HS-27A (cell line): ENCODE data around the gene TSSK6.
A peak's percentile ranks its signal among the peaks of the same experiment; 100 is the strongest.

ENCODE experiments used
- DNase-seq: peaks from one replicate; pipeline ENCODE4 v3.0.0-alpha.2; 2012; ENCODE audit warnings: low read depth, missing footprints

TSSK6 gene

GRCh38 chr19:19505669-19506326, 9.6 kb downstream of the TSSK6 start:
- no peak for DNase-seq

DNA sequence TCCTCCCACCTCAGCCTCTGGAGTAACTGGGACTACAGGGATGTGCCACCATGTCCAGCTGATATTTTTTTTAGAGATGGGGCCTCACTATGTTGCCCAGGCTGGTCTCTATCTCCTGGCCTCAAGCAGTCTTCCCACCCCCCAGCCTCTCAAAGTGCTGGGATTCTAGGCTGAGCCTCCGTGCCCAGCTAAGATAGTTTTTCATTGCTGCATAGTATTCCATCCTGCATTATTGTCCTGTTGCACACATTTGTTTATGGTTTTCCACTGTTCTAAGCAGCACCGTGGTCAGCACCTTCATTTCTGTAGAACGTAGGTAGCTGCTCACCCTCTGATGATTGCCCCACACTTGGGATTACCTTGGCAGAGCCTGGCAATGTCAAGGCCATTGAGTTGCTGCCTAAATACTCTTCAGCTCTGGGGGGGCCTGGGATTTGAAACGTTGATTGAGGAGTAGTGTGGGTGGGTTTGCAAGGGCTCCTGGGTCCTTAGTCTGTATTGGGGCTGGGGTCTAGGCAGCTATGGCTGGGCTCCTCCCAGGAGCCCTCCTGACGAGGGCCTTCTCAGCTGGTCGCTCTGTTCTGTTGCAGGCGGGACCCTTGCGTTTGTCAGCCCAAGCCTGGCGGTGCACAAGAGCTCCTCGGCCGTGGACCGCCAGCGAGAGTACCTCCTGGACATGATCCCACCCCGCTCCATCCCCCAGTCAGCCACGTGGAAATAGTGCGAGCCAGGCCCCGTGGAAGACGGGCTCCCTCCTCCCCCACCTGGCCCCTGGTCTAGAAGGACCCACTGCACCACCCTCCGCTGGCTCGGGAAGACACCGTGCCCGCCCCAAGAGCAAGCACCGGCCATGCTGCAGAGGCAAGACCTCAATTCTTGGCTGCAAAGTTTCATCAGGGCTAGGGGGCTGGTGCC, 10.3 kb downstream of the TSSK6 start:
- no peak for DNase-seq

DNA sequence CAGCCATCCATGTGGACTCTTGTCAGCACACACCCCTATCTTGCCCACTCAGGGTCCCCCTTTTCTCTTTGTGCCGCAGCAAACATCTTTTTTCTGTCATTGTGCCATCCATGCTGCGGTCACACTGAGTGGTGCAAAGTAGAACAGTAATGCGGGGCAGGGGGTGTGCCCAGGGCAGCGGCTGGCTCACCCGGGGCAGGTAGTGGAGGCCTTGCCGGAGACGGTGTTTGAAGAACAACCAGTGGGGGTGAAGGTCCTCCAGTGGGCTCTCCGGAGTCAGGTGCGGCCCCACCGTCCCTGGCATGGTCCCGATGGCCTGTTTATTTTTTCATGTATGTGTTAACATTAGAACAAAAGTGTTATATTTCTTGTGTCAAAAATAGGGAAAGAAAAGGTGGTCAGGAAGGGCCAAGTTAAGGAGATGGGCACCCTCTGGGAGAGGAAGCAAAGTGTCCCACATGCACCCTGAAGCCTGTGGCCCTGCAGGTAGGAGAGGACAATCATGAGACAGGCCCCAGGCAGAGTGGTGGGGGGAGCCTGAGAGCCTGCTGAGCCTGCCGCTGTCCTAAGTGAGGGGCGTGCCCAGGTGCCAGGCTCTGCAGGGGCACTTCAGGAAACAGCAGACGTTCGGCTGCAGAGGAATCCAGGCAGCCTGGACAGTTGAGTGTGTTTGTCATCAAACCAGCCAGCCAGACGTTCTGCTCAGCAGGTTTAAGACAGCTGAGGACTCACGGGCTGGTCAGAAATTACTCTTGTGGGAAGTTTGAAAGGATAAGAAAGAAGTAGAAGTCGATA, 12.3 kb downstream of the TSSK6 start:
- no peak for DNase-seq

DNA sequence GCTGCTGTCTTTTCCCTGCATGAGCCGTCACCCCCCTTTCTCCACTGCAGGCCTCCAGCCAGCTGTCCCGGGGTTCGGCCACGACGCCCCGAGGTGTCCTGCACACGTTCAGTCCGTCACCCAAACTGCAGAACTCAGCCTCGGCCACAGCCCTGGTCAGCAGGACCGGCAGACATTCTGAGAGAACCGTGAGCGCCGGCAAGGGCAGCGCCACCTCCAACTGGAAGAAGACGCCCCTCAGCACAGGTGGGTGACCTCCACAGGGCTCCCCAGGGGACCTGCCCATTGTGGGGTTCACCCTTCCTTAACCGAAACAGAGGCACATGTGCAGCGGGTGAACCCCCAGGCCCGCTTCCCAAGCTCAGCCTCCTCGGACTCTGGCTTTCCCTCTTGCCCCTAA, 13.1 kb downstream of the TSSK6 start:
- no peak for DNase-seq

GRCh38 chr19:19501798-19502197, 13.6 kb downstream of the TSSK6 start:
- DNase-seq = no peak

DNA sequence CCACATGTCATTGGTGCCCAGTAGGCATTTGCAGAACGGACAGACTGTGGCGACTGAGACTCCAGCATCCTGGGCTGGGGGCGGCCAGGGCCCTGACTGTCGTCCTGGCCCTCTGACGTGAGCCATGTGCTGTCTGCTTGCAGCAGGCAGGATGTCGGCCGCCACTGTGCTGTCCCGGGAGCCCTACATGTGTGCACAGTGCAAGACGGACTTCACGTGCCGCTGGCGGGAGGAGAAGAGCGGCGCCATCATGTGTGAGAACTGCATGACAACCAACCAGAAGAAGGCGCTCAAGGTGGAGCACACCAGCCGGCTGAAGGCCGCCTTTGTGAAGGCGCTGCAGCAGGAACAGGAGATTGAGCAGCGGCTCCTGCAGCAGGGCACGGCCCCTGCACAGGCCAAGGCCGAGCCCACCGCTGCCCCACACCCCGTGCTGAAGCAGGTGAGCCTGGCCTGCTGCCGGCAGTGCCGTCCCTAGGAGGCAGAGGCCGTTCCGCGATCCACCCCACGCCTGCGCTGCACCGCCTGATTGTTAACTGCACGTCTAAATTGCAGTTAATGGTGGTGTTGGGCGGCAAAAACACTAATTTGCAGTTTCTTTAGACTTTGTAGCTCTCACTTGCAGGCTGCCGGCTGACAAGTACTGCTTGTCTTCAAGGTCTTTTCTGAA, 14.2 kb downstream of the TSSK6 start:
- DNase-seq = no peak

GRCh38 chr19:19499272-19499995, 15.9 kb downstream of the TSSK6 start:
- no peak for DNase-seq

DNA sequence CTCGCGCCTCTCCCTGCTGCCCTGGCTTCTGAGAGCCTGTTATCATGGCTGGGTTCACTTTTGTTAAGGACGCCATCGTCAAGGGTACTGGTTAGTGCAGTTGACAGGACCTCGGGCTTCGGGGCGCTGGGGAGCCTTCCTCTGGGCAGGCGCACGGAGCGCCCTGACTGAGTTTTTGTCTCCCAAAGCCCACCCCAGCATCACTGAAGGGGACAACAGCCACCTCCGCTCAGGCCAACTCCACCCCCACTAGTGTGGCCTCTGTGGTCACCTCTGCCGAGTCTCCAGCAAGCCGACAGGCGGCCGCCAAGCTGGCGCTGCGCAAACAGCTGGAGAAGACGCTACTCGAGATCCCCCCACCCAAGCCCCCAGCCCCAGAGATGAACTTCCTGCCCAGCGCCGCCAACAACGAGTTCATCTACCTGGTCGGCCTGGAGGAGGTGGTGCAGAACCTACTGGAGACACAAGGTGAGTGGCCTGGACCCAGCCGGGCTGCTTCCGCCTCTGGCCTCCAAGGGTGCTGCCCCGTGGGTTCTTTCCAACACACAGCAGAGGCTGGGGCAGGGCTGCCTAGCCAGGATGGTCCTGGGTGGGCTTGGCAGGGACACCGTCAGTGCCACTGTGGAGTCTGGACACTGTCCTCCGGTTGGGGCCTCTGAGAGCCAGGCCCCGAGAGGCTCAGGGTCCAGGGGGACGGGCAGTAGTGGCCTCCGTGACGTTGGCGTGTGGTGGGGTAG, 16.9 kb downstream of the TSSK6 start:
- no peak for DNase-seq

DNA sequence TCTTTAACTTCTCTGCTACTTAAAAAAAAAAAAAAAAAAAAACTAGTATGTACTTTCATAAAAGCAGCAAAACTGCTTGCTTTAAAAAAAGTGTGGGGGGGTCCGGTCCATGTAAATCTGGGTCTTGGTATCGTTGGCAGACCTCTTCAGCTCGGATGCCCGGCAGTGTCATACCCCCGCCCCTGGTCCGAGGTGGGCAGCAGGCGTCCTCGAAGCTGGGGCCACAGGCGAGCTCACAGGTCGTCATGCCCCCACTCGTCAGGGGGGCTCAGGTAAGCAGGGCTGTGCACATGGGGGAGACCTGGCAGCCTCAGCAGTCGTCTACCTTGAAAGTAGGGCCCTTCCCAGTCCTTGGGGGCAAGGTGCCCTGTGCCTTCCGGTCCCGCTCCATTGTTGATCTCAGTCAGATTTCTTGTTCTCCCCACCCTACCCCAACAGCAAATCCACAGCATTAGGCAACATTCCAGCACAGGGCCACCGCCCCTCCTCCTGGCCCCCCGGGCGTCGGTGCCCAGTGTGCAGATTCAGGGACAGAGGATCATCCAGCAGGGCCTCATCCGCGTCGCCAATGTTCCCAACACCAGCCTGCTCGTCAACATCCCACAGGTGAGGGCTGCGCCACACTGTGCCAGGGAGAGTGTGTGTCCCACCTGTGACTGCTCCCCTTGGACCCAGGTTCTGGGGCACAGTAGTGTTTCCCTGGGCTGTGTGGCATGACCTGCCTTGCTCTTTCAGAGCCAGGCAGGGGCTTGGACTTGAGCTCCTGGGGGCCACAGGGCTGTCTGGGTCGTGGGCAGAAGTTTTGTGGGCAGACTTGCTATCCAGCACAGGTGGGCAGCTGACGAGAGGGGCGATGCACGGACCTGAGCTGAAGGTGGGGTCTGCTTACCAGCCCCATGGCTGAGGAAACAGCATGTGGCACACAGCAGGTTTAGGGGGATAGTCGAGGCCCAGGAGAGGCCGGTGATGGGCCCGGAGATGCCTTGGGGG, 19.4 kb downstream of the TSSK6 start:
- no peak for DNase-seq

GRCh38 chr19:19493841-19494546, 21.4 kb downstream of the TSSK6 start:
- DNase-seq = no peak

GRCh38 chr19:19492026-19492610, 23.2 kb downstream of the TSSK6 start:
- DNase-seq = no peak

DNA sequence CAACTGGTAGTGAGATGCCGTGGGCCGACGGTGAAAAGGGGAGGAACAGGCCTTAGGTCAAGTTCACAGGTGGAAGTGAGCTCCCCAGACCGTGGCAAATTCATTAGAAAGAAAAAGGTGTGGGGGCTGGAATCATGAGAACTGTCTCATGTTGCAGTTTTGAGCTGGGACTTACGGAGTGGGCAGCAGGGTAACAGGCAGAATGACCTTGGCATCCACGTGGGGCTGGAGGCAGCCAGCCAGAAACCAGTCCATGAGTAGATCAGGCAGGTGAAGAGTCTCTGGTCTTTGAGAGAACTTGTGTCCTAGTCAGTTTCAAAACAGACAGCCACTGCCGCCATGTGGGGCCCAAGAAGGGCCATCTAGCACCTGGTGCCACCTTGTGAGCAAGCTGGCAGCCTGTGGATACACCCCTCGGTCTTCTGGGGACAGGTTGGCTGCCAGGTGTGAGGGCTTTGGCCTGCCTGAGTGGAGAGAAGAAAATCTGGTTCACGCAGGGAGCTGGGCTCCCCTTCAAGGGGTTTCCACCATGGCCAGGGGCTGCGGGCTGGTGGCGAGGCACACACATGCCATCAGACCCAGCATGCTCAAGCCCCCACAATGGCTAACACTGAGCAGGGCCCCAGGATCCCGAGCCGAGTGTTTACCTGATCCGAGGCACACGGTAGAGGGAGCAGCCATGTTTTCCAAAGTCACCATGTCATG, 23.9 kb downstream of the TSSK6 start:
- no peak for DNase-seq

DNA sequence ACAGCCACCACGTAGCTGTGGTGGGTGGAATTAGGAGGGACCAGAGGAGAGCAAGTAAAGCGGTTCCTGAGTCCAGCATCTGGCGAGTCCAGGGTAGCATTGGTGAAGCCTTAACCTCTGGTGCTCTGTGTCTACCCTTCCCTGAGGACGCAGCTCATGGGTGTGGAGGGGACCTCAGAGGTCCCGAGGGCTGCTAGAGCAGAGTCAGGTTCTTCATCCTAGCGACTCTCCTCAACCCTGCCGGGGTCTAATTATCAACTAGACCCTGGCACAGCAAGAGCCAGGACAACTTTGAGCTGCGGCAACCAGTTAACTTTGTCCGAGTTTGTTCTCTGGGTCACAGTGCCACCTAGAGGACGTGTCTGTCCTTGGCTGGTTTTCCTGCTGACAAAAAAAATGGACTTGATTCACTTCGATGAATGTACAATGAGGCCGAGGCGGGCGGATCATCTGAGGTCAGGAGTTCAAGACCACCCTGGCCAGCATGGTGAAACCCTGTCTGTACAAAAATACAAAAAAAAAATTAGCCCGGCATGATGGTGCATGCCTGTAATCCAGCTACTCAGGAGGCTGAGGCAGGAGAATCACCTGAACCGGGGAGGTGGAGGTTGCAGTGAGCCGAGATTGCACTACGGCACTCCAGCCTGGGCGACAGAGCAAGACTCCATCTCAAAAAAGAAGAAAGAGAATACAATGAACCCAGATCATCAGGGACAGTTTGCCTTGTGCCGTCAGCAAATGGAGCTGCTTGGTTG, 25.0 kb downstream of the TSSK6 start:
- peak; percentile 42 for DNase-seq

DNA sequence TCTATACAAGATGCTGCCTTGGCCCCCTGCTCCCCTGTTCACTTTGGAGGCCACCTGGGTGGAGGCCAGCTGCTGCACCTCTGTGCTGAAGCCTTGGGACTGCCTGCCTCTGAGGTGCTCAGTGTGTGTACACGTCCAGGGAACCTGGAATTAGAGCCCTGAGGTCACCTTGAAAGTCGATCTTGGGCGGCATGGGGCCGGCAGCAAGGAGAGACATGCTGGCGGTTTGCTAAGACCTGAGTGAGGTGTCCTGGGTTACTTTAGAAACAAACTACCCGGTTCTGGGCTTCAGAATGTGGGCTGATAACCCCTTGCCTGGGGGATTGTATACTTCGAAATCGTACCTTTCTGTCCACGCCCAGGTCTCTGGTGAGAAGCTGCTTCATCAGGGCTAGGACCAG, 25.5 kb downstream of the TSSK6 start:
- no peak for DNase-seq

GRCh38 chr19:19488875-19489690, 26.3 kb downstream of the TSSK6 start:
- DNase-seq = peak; percentile 90
